ENCODE measurements around the gene TCP1. TPM values are rescaled to one million over a fixed set of nuclear protein-coding genes. Genes with fewer than 3 reads are reported as not detected.

TCP1 gene
- total RNA-seq, 1 experiment from 2014 or later: 528 TPM

DNA sequence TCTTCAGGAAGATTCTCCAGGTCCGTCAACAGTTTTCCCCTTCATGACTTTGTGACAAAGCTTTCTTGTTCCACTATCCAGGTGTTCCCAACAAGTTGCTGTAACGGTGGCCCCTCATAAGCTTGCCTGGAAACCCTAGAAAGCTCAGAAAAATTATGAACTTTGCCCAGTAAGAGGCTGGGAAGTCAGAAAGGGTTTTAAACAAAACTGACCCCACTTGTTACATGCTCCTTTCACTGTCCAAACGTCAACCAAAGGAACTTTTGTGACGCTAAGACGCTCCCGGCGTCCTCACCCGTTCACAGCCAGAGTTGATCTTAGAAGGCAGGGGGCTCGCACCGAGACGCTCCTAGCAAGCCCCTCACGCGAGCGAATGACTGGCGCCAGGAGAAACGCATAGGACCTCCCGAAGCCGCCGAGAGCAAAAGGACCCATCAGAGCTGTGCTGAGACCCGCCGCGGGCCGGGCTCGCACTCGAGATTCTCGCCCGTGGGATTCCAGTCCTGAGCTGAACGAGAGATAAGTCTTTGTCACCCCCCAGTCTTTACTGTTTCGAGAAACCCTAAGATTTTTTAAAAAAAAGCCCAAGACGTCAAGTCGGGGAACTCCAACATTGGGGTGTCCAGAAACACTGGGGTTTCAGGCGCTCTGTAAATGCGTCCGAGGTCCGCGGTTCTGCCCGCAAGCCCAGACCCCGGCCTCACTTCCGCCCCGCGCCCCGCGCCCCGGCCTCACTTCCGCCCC lies 28.1 kb downstream of the TCP1 start:
- TF ChIP-seq EZH2 (IDR thresholded peaks at IDR 0.05; ENCODE audit: borderline replicate concordance, low read depth, low read length, poor library complexity, severe bottlenecking): no peak
- TF ChIP-seq, protein P1, sequence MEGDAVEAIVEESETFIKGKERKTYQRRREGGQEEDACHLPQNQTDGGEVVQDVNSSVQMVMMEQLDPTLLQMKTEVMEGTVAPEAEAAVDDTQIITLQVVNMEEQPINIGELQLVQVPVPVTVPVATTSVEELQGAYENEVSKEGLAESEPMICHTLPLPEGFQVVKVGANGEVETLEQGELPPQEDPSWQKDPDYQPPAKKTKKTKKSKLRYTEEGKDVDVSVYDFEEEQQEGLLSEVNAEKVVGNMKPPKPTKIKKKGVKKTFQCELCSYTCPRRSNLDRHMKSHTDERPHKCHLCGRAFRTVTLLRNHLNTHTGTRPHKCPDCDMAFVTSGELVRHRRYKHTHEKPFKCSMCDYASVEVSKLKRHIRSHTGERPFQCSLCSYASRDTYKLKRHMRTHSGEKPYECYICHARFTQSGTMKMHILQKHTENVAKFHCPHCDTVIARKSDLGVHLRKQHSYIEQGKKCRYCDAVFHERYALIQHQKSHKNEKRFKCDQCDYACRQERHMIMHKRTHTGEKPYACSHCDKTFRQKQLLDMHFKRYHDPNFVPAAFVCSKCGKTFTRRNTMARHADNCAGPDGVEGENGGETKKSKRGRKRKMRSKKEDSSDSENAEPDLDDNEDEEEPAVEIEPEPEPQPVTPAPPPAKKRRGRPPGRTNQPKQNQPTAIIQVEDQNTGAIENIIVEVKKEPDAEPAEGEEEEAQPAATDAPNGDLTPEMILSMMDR (conservative IDR thresholded peaks at IDR 0.05; ENCODE audit: low read depth, low read length): no peak
- intact Hi-C loops (cut with micrococcal nuclease; ENCODE audit: unreplicated experiment): no loop called here
- ChIA-PET CTCF (no interaction called here), POLR2A (ENCODE audit: low non-redundant PET) (no interaction called here)
- BruUV-seq (replicated peaks): no TSS peak
- no peaks in the 10 kb centered on the region for H3K9me3 ChIP-seq (ENCODE audit: low read depth, low read length, poor library complexity, severe bottlenecking)
- peak overlapping the region; percentile 68 for H3K4me3 ChIP-seq (ENCODE audit: low read depth, low read length, poor library complexity, severe bottlenecking)
- H3K27ac ChIP-seq (ENCODE audit: low read depth, low read length, poor library complexity, severe bottlenecking): peak overlapping the region; percentile 99
- peak; percentile 49 for DNase-seq (ENCODE audit: low spot score)
- peaks cover 17% of the 10 kb centered on the region for H3K4me1 ChIP-seq (ENCODE audit: insufficient read depth, low read length, poor library complexity, severe bottlenecking)
- peaks cover 60% of the 10 kb centered on the region for H3K36me3 ChIP-seq (ENCODE audit: insufficient read depth, low read length, poor library complexity, severe bottlenecking)
- no peaks in the 10 kb centered on the region for H3K27me3 ChIP-seq (replicated peaks; ENCODE audit: insufficient read depth, low read depth, low read length, poor library complexity)

DNA sequence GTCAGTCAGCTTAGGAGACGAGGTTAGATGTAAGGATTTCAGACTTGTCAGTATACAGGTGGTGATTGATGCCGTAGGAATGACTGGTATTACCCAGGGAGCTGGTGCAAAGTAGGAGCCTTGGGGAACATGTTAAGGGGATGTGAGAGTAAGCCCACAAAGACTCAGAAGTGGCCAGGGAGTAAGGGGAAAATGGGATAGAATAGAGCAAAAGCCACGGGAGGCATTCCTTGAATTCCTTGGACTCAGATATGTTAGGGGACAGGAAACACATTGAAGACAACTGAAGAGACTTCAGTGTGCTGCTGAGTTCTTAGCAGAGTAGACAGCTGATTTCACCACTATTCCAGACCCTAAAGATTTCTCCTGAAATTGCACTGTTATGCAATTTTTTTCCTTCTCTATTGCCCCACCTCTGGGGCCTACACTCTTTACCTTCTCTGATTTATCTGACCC lies 28.8 kb downstream of the TCP1 start:
- Histone ChIP-seq H3K4me1 (ENCODE audit: insufficient read depth, low read length, poor library complexity, severe bottlenecking) (peaks cover 13% of the 10 kb centered on the region), H3K9me3 (ENCODE audit: low read depth, low read length, poor library complexity, severe bottlenecking) (no peaks in the 10 kb centered on the region), H3K27me3 (replicated peaks; ENCODE audit: insufficient read depth, low read depth, low read length, poor library complexity) (no peaks in the 10 kb centered on the region), H3K36me3 (ENCODE audit: insufficient read depth, low read length, poor library complexity, severe bottlenecking) (peaks cover 60% of the 10 kb centered on the region), H3K27ac (ENCODE audit: low read depth, low read length, poor library complexity, severe bottlenecking) (peak overlapping the region; percentile 99), H3K4me3 (ENCODE audit: low read depth, low read length, poor library complexity, severe bottlenecking) (peak overlapping the region; percentile 68)
- intact Hi-C loops (cut with micrococcal nuclease; ENCODE audit: unreplicated experiment): no loop called here
- CTCF ChIA-PET: no interaction called here
- POLR2A ChIA-PET (ENCODE audit: low non-redundant PET): no interaction called here
- TF ChIP-seq, protein P1 (conservative IDR thresholded peaks at IDR 0.05; ENCODE audit: low read depth, low read length): no peak
- no peak for TF ChIP-seq EZH2 (IDR thresholded peaks at IDR 0.05; ENCODE audit: borderline replicate concordance, low read depth, low read length, poor library complexity, severe bottlenecking)
- TSS peak; percentile 74 for BruUV-seq (replicated peaks)
- DNase-seq (ENCODE audit: low spot score): peak; percentile 59

DNA sequence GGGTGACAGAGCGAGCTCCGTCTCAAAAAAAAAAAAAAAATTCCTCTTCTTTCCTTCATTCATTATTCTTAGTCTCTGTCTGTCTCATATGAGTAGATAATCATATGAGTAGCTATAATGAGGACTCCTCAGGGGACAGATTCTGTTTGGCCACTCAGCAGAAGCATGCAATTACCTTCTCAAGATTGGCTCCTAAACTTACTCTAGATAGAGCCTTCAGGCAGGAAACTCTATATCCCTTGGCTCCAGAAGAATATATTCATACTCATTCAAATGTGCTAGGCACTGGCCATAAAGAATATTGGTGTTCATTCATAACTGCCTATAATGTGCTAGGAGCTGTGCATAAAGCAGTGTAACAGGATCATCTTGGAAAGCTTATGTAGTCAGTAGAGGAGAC lies 29.8 kb downstream of the TCP1 start:
- peaks cover 11% of the 10 kb centered on the region for H3K4me1 ChIP-seq (ENCODE audit: insufficient read depth, low read length, poor library complexity, severe bottlenecking)
- POLR2A ChIA-PET (ENCODE audit: low non-redundant PET): interaction anchor here (0.6 kb wide), 1 partner anchor 228 kb away, joined by 10 read pairs; no protein-coding TSS in a partner anchor
- H3K4me3 ChIP-seq (ENCODE audit: low read depth, low read length, poor library complexity, severe bottlenecking): no peak overlapping the region
- no peak overlapping the region for H3K27ac ChIP-seq (ENCODE audit: low read depth, low read length, poor library complexity, severe bottlenecking)
- H3K36me3 ChIP-seq (ENCODE audit: insufficient read depth, low read length, poor library complexity, severe bottlenecking): peaks cover 62% of the 10 kb centered on the region
- peak; percentile 12 for DNase-seq (ENCODE audit: low spot score)
- no peaks in the 10 kb centered on the region for H3K9me3 ChIP-seq (ENCODE audit: low read depth, low read length, poor library complexity, severe bottlenecking)
- intact Hi-C loops (cut with micrococcal nuclease; ENCODE audit: unreplicated experiment): no loop called here
- no TSS peak for BruUV-seq (replicated peaks)
- TF ChIP-seq EZH2 (IDR thresholded peaks at IDR 0.05; ENCODE audit: borderline replicate concordance, low read depth, low read length, poor library complexity, severe bottlenecking): no peak
- TF ChIP-seq, protein P1 (conservative IDR thresholded peaks at IDR 0.05; ENCODE audit: low read depth, low read length): no peak
- CTCF ChIA-PET: no interaction called here
- H3K27me3 ChIP-seq (replicated peaks; ENCODE audit: insufficient read depth, low read depth, low read length, poor library complexity): no peaks in the 10 kb centered on the region
